GM19468 (cell line): Measurements from ENCODE around the gene ANKRD37.
"Not testable (repeated sequence)": the region's sequence is repeated elsewhere in the genome, so short reads cannot be mapped to it uniquely, and the experiment has no call there.

Source experiments
- ATAC-seq: cut with Tn5 transposase; IDR thresholded peaks from one replicate; pipeline ENCODE4 v1.9.1; 2021; ENCODE audit warnings: mild to moderate bottlenecking, moderate library complexity, moderate number of reproducible peaks; ENCODE audit not compliant: unreplicated experiment; ENCODE audit errors: extremely low read depth

Gene ANKRD37

GRCh38 chr4:185396724-185397385 is at the start of gene ANKRD37:
TSS of gene ANKRD37 (plus strand) at chr4:185396841. CDS start at chr4:185396924, 83 bp downstream.
- no peak for ATAC-seq

- no peak for ATAC-seq
Observed at GRCh38 chr4:185346975-185347601, 49.6 kb upstream of the ANKRD37 start.

GRCh38 chr4:185351691-185352090 is 45.0 kb upstream of the ANKRD37 start:
- no peak for ATAC-seq

- no peak for ATAC-seq
Observed at GRCh38 chr4:185352202-185352601, 44.4 kb upstream of the ANKRD37 start.

GRCh38 chr4:185352741-185353140 is 43.9 kb upstream of the ANKRD37 start:
- ATAC-seq, result no peak

- no peak for ATAC-seq
Observed at GRCh38 chr4:185357211-185357610, 39.4 kb upstream of the ANKRD37 start.

GRCh38 chr4:185357733-185358440 is 38.8 kb upstream of the ANKRD37 start:
- no peak for ATAC-seq

GRCh38 chr4:185358514-185358913 is 38.1 kb upstream of the ANKRD37 start:
- ATAC-seq, result no peak

- no peak for ATAC-seq
Observed at GRCh38 chr4:185358959-185359358, 37.7 kb upstream of the ANKRD37 start.

- ATAC-seq, result no peak
Observed at GRCh38 chr4:185359767-185360446, 36.7 kb upstream of the ANKRD37 start.

GRCh38 chr4:185361872-185362271 is 34.8 kb upstream of the ANKRD37 start:
- ATAC-seq, result no peak

- ATAC-seq, result not testable (repeated sequence)
Observed at GRCh38 chr4:185362570-185362969, 34.1 kb upstream of the ANKRD37 start.

- no peak for ATAC-seq
Observed at GRCh38 chr4:185363251-185363650, 33.4 kb upstream of the ANKRD37 start.

GRCh38 chr4:185364886-185365285 is 31.8 kb upstream of the ANKRD37 start:
- ATAC-seq, result no peak

GRCh38 chr4:185369731-185370130 is 26.9 kb upstream of the ANKRD37 start:
- no peak for ATAC-seq

- ATAC-seq, result no peak
Observed at GRCh38 chr4:185370268-185370949, 26.2 kb upstream of the ANKRD37 start.

- no peak for ATAC-seq
Observed at GRCh38 chr4:185371702-185372101, 24.9 kb upstream of the ANKRD37 start.

GRCh38 chr4:185374027-185374426 is 22.6 kb upstream of the ANKRD37 start:
- ATAC-seq, result no peak

GRCh38 chr4:185374573-185374972 is 22.1 kb upstream of the ANKRD37 start:
- no peak for ATAC-seq

GRCh38 chr4:185378264-185378663 is 18.4 kb upstream of the ANKRD37 start:
- ATAC-seq, result no peak
